HG02973 (cell line): Measurements from ENCODE around the gene NMNAT2.

Experiments
- ATAC-seq: cut with Tn5 transposase; IDR thresholded peaks from one replicate; pipeline ENCODE4 v1.9.1; 2021; ENCODE audit warnings: moderate library complexity; ENCODE audit not compliant: unreplicated experiment

Gene NMNAT2

DNA sequence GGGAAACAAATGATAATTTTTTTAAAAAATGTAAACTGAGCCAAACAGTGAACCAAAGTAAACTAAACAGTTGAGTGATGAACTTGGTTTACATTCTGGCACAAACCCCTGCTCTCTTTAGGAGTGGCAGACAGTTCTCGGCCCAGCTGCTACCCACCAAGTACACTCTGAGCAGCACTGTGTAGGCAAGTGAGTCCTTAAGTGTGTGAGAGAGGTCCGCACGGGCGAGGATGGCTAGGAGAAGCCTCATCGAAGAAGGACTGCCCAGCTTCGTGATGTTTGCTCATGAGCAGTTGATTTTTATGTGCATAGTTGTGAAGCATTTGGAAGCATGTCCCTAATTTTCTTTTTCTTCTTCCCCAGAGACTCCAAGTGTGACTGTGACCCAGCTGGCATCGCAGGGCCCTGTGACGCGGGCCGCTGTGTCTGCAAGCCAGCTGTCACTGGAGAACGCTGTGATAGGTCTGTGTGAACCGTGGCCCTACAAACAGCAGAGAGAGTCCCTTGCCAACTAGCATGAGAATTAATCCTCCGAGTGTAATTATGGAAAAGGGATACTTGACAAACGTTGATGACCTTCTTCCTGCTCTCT, 200.1 kb downstream of the NMNAT2 start:
- no peak for ATAC-seq

DNA sequence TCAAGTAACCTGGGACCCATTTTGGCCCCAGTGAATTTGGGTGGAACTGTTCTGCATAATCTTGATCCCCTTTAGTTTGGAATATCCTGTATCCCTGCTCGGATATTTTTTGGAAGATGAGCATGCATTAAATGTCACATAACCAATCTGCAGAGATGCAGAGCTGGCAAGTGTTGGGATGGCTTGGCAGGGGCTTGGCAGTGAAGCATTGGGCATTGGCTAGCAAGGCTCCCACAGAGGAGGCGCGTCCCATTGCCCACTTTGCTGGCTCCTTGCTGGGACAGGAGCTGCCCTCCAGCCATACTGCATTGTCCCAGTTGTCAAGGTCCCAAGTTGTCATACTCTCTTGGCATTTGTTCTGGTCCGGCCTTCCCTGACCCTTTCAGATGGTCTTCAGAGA, 202.2 kb downstream of the NMNAT2 start:
- ATAC-seq = no peak

DNA sequence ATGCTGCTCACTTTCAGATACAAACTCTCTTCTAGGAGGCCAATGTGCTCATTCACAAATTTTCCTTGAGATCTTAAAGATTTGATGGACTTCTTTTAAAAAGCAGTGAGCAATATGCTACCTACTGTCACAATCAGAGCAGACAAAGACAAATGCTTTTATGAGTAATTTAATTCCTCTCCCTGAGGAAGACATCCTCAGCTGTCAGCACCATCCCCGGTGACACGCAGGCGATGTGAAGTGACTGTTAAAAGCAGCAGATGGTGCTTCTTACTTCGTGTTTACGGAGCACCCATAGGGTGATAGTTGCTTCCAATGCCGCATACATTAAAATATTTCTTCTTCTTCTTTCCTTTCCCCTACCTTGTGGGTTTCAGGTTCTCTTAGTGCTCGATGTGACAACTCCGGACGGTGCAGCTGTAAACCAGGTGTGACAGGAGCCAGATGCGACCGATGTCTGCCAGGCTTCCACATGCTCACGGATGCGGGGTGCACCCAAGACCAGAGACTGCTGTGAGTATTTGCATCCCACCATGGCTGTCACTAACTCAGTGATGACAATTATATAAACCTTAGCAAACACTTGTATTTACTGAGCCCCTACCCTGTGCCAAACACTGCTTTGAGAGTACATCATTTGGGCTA, 203.0 kb downstream of the NMNAT2 start:
- no peak for ATAC-seq

DNA sequence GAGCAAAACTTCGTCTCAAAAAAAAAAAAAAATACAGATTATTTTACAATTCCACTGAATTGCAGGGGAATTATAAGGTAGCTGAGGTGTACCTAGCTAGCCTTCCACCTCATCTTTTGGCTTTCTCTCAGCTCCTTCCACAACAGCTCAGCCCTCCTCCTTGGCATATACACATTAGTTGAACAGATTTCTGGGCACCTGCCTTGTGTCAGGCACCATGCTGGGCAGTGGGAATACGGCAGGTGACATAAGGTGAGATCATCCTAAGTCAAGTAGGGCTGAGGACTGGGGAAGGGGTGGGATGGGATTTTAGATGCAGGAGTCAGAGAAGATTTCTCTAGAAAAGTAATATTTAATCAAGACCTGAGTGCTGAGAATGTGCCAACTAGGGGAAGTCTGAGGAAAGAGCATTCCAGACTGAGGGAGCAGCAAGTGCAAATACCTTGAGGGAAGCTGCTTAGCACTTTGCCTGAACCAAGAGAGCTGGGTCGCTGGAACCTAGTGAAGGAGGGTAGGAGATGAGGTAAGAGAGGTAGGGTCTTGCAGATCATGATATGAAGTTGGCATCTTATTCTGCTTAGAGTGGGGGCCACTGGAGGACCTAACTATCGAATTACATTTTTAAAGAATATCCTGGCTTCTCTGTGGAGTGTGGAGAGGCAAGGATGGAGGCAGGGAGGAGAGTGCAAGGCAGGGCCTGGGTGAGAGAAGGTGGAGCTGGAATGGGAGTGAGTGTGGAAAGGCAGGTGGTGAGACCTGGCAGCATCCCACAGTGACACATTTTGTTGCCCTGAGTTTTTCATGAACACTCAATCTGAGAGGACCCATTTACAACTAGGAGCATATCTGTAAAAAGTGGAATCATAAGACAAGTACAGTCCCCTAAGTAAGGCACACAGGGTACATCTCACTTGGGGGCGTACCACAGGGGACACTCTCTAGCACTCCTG, 203.9 kb downstream of the NMNAT2 start:
- ATAC-seq = no peak

DNA sequence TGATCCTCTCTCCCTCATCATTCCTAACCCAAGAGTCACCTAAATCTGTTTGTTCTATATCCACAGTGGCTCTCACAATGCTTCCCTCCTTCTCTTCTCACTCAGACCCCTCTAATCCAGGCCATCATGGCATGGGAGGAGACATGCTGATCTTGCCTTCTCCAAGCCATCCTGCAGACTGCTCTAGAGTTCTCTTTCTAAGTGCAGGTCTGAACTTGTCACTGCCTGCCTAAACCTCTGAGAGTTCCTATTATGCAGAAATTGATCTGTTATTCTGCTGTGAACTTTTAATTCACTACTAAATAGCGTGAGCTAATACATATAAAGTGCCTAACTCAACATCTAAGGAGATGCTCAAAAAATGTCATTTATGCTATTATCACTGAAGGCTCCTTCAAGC, 205.3 kb downstream of the NMNAT2 start:
- ATAC-seq = no peak

DNA sequence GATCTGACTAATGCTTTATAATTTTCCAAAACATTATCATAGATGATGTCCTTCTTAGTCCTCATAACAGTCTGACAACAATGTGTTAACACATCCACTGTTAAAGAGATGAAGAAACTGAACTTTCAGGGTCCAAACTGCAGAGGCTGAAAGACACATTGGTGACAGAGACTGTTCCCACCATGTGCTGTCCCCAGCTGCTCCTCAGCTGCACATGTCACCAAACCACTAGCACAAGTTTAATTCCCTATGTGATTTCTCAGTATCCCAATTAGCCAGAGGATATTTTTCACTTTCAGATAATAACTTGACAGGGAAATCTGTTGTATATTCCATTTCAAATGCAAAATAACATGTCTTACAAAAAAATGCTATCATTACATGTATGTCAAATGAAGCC, 207.5 kb downstream of the NMNAT2 start:
- no peak for ATAC-seq

DNA sequence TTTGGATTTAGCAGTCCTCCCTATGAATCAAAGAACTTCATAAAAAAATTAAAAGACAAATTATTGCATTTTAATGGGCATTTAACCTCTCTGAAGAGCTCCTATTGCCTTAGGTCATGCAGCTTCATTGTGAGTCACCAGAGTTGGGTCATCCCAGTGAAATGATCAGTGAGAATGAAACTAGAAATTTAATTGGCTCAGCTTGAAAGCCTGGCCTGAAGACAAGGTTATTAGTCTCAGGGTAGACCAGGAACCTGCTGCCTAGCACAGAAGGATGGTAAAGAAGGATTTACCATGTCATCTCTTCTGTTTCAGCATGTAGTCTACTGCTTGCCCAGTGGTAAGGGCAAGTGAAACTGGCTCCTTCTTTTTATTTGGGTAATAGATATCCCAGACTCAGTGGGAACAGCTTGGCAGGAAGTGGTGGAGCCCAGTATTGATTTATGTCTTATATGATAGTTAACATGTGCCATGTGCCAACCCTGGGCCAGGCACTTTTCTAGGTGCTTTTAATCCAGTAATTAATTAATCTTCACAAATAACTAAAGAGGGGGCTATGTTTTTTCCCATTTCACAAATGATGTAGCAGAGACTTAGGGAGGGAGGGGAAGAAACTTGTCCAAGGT, 208.5 kb downstream of the NMNAT2 start:
- peak; percentile 76 for ATAC-seq

DNA sequence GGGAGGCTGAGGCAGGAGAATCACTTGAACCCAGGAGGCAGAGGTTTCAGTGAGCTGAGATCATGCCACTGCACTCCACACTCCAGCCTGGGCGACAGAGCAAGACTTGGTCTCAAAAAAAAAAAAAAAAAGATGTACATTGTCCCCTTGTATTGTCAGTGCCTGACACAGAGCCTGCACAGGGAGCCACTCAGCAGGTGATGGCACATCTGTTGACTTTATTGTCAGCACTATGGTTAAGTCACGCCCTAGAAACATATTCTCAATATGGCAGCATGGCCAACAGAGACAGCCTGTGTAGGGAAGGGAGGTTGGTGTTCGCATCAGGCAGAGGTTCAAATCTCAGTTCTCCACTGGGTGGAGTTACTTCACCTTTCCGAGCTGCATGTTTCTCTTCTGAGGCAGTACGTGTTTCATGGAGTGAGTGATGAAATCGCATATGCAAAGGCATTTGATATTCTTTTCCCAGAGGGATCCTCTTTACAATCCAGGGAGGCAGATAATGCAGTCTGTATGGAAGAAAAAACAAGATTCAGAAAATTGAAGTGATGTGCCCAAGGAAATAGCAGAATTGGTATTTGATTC, 211.6 kb downstream of the NMNAT2 start:
- ATAC-seq = no peak

DNA sequence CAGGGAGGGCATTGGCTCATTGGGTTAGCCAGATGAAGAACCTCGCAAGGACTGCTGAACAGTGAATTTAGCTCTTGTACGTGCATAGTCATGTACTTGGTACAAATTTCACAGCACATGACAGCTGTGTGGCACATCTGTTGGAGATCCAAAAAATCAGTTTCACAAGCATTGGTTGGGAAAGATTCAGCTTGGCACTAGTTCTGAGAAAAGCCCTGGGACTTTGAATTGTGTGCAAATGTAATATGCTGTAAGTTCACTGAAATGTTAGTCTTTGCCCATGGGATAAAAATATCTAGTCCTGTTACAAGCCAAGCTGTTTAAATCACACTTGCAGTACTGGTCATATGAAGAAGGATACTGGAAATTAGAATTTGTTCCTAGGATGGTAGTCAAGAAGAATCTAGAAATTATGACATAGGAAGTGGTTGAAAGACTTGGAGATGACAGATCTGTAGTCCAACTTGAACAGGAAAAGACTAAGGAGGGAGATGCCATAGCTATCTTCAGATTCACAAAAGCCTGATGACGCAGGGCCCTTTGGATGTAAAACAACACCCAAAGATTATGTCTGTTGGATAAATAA, 212.9 kb downstream of the NMNAT2 start:
- no peak for ATAC-seq

DNA sequence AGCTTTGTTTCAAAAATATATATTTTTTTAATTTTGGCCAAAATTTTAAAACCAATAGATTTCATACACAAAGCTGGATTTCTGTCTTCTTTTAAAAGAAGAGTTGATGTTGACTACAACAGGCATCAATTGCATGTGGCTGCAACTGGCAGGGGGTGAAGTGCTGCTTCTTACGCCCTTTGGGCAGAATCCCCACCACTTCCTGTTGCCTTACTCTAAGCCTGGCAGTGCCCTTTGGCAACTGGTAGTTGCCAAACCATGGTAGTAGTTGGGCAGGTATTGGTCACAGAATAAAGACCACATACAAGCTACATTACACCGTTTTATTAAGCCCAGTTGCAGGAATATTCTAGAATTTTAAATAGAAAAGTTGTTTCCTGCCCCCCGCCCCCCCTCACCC, 215.1 kb downstream of the NMNAT2 start:
- ATAC-seq = no peak

DNA sequence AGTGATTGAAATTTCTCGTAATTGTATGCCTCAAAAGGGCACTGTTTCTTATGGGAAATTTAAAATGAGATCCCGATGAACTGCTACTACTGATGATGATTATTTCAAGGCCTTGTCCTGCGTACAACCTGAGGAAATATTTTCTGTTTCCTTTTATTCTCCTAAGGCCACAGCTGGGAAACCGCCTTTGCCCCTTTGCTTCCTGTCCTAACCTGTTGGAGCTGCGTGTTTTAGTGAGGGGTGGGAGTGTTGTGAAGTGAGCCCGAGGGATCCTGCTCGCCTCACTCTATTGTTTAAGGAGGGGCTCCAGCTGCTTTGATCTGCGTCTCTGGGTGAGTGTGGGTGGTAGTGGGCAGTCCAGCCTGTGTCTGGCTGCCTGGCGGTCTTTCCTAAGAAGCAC, 217.7 kb downstream of the NMNAT2 start:
- ATAC-seq = no peak

DNA sequence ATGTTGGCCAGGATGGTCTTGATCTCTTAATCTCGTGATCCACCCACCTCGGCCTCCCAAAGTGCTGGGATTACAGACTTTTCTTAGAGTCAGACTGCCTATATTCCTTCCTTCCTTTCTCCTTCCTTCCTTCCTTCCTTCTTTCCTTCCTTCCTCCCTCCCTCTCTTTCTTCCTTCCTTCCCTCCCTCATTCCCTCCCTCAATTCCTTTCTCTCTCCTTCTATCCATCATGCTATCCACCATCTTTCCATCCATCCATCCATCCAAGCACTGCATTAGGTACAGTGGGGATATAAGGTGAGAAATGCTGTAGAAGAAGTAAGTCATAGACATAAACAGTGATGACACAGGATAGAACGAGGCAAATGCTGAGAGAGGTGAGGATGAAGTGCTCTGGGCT, 218.9 kb downstream of the NMNAT2 start:
- no peak for ATAC-seq

DNA sequence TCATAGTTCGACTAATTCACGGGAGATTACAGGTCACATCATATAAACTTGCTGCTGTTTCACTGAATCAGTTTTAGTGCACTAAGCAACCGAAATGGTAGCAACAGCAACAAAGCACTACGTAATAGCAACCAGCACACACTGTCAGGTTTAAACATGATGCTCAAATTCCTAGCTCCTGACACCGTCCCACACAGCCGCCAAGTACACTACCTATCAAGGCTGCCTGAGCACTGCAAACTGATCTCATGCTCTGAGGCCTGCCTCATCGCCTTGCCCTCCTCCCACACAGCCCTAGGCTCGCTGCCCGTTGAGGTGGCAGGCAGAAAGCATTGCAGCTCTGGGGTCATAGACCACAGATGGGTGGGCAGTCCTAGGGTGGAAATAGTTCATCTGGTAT, 219.7 kb downstream of the NMNAT2 start:
- ATAC-seq = no peak
